Panc1 (cell line): ENCODE data around the gene ARPC5L.

Source experiments
- POLR2AphosphoS5 ChIP-seq: IDR thresholded peaks from 2 replicates; pipeline ENCODE4 v1.6.1; 2012; ENCODE audit warnings: mild to moderate bottlenecking, low read depth, low read length, moderate library complexity
- TF ChIP-seq, protein P1 (sequence below): fragments of 450-650 bp; IDR thresholded peaks from 2 replicates; pipeline ENCODE4 v1.5.1; 2017; ENCODE audit warnings: mild to moderate bottlenecking
- TF ChIP-seq, protein P2 (sequence below), 2 experiments: IDR thresholded peaks; 2 replicates each; pipeline ENCODE4 v1.6.1; 2011 to 2012; ENCODE audit warnings: low read depth in 2 of 2, control low read depth in 1 of 2, low read length in 1 of 2, mild to moderate bottlenecking in 1 of 2, moderate library complexity in 1 of 2; ENCODE audit not compliant: insufficient read depth in 1 of 2

DNA sequence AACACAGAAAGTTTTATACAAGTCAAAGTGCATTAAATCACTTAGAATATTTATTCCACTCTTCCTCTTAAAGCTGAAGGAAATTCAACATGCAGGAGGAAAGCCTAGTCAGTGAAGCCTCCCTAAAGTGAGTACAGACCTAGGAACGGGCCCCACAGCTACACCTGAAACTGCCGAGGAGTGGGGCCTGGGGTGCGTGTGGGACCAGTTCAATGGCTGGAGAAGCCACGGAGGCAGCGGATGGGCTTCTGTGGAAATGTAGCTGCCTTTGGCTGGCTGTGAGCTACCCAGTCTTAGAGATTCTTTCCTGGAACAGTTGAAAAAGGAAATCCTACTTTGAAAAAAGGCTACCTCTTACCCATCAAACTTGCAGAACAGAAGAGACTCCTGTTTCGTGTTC, 16.6 kb downstream of the ARPC5L start:
- TF ChIP-seq, protein P1, sequence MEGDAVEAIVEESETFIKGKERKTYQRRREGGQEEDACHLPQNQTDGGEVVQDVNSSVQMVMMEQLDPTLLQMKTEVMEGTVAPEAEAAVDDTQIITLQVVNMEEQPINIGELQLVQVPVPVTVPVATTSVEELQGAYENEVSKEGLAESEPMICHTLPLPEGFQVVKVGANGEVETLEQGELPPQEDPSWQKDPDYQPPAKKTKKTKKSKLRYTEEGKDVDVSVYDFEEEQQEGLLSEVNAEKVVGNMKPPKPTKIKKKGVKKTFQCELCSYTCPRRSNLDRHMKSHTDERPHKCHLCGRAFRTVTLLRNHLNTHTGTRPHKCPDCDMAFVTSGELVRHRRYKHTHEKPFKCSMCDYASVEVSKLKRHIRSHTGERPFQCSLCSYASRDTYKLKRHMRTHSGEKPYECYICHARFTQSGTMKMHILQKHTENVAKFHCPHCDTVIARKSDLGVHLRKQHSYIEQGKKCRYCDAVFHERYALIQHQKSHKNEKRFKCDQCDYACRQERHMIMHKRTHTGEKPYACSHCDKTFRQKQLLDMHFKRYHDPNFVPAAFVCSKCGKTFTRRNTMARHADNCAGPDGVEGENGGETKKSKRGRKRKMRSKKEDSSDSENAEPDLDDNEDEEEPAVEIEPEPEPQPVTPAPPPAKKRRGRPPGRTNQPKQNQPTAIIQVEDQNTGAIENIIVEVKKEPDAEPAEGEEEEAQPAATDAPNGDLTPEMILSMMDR, result no peak
- TF ChIP-seq, protein P2, sequence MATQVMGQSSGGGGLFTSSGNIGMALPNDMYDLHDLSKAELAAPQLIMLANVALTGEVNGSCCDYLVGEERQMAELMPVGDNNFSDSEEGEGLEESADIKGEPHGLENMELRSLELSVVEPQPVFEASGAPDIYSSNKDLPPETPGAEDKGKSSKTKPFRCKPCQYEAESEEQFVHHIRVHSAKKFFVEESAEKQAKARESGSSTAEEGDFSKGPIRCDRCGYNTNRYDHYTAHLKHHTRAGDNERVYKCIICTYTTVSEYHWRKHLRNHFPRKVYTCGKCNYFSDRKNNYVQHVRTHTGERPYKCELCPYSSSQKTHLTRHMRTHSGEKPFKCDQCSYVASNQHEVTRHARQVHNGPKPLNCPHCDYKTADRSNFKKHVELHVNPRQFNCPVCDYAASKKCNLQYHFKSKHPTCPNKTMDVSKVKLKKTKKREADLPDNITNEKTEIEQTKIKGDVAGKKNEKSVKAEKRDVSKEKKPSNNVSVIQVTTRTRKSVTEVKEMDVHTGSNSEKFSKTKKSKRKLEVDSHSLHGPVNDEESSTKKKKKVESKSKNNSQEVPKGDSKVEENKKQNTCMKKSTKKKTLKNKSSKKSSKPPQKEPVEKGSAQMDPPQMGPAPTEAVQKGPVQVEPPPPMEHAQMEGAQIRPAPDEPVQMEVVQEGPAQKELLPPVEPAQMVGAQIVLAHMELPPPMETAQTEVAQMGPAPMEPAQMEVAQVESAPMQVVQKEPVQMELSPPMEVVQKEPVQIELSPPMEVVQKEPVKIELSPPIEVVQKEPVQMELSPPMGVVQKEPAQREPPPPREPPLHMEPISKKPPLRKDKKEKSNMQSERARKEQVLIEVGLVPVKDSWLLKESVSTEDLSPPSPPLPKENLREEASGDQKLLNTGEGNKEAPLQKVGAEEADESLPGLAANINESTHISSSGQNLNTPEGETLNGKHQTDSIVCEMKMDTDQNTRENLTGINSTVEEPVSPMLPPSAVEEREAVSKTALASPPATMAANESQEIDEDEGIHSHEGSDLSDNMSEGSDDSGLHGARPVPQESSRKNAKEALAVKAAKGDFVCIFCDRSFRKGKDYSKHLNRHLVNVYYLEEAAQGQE (IDR thresholded peaks at IDR 0.05; ENCODE audit: insufficient read depth in 1 of 2, low read depth in 2 of 2, low read length in 1 of 2), result no peak
- TF ChIP-seq POLR2AphosphoS5, result no peak
